GM03348 (cell line): ENCODE measurements around the gene TANK.
"Not testable (repeated sequence)": the region's sequence is repeated elsewhere in the genome, so short reads cannot be mapped to it uniquely, and the experiment has no call there.

Experiments used
- DNase-seq: peaks from one replicate; pipeline ENCODE4 v3.0.0; 2012; ENCODE audit warnings: low spot score

TANK gene

GRCh38 chr2:161160226-161161073 lies at the start of gene TANK:
Gene TANK (plus strand): TSS chr2:161160428. CDS start chr2:161179663, 19,235 bp downstream.
- peak; percentile 97 for DNase-seq

GRCh38 chr2:161111531-161111930 lies 48.7 kb upstream of the TANK start:
- DNase-seq, result no peak

- no peak for DNase-seq
Observed at GRCh38 chr2:161112908-161113307, 47.3 kb upstream of the TANK start.

GRCh38 chr2:161113693-161114575 lies 46.3 kb upstream of the TANK start:
- DNase-seq, result no peak

GRCh38 chr2:161115205-161115604 lies 45.0 kb upstream of the TANK start:
- DNase-seq, result no peak

GRCh38 chr2:161115605-161116380 lies 44.4 kb upstream of the TANK start:
- DNase-seq, result no peak

GRCh38 chr2:161116509-161116908 lies 43.7 kb upstream of the TANK start:
- DNase-seq, result no peak

GRCh38 chr2:161117506-161117905 lies 42.7 kb upstream of the TANK start:
- DNase-seq, result no peak

GRCh38 chr2:161118722-161119121 lies 41.5 kb upstream of the TANK start:
- DNase-seq, result no peak

- no peak for DNase-seq
Observed at GRCh38 chr2:161119483-161119882, 40.7 kb upstream of the TANK start.

- DNase-seq, result no peak
Observed at GRCh38 chr2:161120775-161121174, 39.5 kb upstream of the TANK start.

GRCh38 chr2:161121622-161122021 lies 38.6 kb upstream of the TANK start:
- no peak for DNase-seq

- peak; percentile 85 for DNase-seq
Observed at GRCh38 chr2:161122772-161123530, 37.3 kb upstream of the TANK start.

GRCh38 chr2:161123531-161124030 lies 36.6 kb upstream of the TANK start:
- DNase-seq, result no peak

- DNase-seq, result no peak
Observed at GRCh38 chr2:161124201-161124600, 36.0 kb upstream of the TANK start.

GRCh38 chr2:161128885-161129284 lies 31.3 kb upstream of the TANK start:
- DNase-seq, result no peak

- no peak for DNase-seq
Observed at GRCh38 chr2:161130354-161130753, 29.9 kb upstream of the TANK start.

GRCh38 chr2:161131074-161131680 lies 29.1 kb upstream of the TANK start:
- no peak for DNase-seq

- DNase-seq, result no peak
Observed at GRCh38 chr2:161131804-161132203, 28.4 kb upstream of the TANK start.

GRCh38 chr2:161132384-161132783 lies 27.8 kb upstream of the TANK start:
- not testable (repeated sequence) for DNase-seq

- DNase-seq, result no peak
Observed at GRCh38 chr2:161133366-161133765, 26.9 kb upstream of the TANK start.
